IMR-90 (cell line): Measurements from ENCODE around the gene BEAN1. TPM values are rescaled to one million over a fixed set of nuclear protein-coding genes. Genes with fewer than 3 reads are reported as not detected.

Experiments used
- BHLHE40 ChIP-seq: fragments of 150-350 bp; IDR thresholded peaks from 2 replicates; pipeline ENCODE4 v1.6.1; 2016; ENCODE audit warnings: mild to moderate bottlenecking, low read depth, low read length
- FOS ChIP-seq: fragments of 150-350 bp; IDR thresholded peaks from 2 replicates; pipeline ENCODE4 v1.6.1; 2016; ENCODE audit warnings: low read depth, low read length
- NFE2L2 ChIP-seq: fragments of 150-350 bp; IDR thresholded peaks from 2 replicates; pipeline ENCODE4 v1.6.1; 2016; ENCODE audit warnings: low read depth, mild to moderate bottlenecking, low read length
- RAD21 ChIP-seq: IDR thresholded peaks from 2 replicates; pipeline ENCODE4 v1.6.1; 2012; ENCODE audit warnings: low read length, improper control_type of control experiment
- RFX5 ChIP-seq: IDR thresholded peaks from 2 replicates; pipeline ENCODE4 v1.8.0; 2012; ENCODE audit warnings: low read depth, mild to moderate bottlenecking, low read length, moderate library complexity
- polyA plus RNA-seq, 3 experiments: library from polyadenylated mRNA; depleted of rRNA; stranded (reverse); fragments of >200 nt; gene quantifications; 2 replicates each; pipeline ENCODE4 v1.2.3, GENCODE V29; 2012; ENCODE audit warnings: low replicate concordance in 1 of 3
- total RNA-seq: library from RNA; depleted of rRNA; stranded (reverse); fragments of >200 nt; gene quantifications from 2 replicates; pipeline ENCODE4 v1.2.3, GENCODE V29; 2012
- TF ChIP-seq, protein P1 (sequence below): conservative IDR thresholded peaks from 2 replicates; pipeline ENCODE4 v1.5.1; 2012; ENCODE audit warnings: mild to moderate bottlenecking, low read depth, low read length, improper control_type of control experiment

BEAN1 gene
- total and polyA plus RNA-seq, 2 of the 4 experiments (the other 2 are of a cell fraction), result not detected

DNA sequence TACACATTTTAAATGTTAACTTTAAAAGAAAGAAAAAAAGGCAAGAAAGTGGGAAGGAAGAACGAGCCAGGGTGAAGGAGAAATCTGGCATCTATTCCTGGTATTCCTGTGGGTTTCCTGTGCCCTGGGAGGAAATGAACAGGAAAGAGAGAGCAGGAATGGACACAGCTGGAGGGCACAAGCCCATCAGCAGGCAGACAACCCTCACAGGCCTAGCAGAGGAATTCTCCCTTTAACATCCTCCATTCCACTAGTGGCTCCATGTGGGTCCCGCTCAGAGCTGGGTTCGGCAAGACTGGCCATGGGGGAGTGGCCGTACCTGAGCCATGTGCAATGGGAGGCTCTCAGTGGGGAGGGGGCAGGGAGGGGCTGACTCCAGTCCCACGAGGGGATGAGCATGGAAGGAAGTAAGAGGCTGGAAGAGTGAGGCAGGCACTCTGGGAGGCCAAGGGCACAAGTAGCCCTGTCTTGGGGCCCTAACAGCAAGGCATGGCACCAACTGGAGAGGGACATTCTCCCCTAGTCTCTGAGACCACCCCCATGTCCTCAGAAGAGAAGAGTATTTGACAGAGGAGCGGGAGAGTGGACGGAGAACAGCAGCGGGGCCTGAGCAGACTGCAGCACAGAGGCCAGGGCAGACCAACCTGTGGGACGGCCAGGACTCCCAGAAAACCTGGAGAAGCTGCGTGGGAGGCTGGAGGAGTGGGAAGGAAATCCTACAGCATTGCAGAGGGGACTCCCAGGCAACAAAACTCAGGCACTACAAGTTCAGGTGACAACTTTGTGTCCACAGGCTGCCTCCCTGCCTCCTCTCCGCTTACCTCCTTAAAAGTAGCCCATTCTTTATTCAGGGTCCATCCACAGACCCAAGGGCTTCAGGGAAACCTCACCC, 92.6 kb downstream of the BEAN1 start (continued):
- TF ChIP-seq, protein P1, sequence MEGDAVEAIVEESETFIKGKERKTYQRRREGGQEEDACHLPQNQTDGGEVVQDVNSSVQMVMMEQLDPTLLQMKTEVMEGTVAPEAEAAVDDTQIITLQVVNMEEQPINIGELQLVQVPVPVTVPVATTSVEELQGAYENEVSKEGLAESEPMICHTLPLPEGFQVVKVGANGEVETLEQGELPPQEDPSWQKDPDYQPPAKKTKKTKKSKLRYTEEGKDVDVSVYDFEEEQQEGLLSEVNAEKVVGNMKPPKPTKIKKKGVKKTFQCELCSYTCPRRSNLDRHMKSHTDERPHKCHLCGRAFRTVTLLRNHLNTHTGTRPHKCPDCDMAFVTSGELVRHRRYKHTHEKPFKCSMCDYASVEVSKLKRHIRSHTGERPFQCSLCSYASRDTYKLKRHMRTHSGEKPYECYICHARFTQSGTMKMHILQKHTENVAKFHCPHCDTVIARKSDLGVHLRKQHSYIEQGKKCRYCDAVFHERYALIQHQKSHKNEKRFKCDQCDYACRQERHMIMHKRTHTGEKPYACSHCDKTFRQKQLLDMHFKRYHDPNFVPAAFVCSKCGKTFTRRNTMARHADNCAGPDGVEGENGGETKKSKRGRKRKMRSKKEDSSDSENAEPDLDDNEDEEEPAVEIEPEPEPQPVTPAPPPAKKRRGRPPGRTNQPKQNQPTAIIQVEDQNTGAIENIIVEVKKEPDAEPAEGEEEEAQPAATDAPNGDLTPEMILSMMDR, result no peak
- TF ChIP-seq NFE2L2 (no peak), RAD21 (no peak), RFX5 (no peak), BHLHE40 (no peak), FOS (no peak)
